ENCODE results near the gene TDRD7.

TDRD7 gene

GRCh38 chr9:97386733-97387503, 25.0 kb upstream of the TDRD7 start:
- DNase-seq (ENCODE audit: low spot score) = peak; percentile 57

GRCh38 chr9:97387504-97387886, 24.4 kb upstream of the TDRD7 start:
- no peak for DNase-seq (ENCODE audit: low spot score)

GRCh38 chr9:97387936-97388684, 23.8 kb upstream of the TDRD7 start:
- no peak for DNase-seq (ENCODE audit: low spot score)

DNA sequence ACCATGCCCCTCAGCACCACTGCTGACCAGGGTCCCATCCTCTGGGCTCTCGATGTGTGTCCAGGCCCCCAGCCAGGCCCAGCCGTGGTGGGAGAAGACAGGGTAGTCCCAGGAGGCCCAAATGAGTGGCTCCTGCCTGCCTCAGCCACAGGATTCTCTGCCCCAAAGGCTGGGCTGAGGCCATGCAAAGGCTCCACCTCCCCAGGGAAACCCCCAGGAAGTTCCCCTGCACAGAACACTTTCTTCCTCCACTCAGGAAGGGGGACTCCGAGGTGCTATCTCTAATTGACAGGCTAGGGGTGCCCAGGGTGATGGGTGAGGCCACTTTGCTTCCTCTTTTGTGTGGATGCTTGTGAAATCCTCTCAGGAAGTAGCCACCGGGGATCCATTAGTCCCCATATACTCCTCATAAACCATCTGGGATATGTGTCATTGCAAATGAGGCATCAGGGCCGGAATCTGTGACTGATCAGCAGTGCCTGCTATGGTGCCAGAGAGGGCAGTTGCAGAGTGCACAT, 23.1 kb upstream of the TDRD7 start:
- no peak for DNase-seq (ENCODE audit: low spot score)

- no peak for DNase-seq (ENCODE audit: low spot score)
Measured at GRCh38 chr9:97389249-97389648, 22.6 kb upstream of the TDRD7 start.

DNA sequence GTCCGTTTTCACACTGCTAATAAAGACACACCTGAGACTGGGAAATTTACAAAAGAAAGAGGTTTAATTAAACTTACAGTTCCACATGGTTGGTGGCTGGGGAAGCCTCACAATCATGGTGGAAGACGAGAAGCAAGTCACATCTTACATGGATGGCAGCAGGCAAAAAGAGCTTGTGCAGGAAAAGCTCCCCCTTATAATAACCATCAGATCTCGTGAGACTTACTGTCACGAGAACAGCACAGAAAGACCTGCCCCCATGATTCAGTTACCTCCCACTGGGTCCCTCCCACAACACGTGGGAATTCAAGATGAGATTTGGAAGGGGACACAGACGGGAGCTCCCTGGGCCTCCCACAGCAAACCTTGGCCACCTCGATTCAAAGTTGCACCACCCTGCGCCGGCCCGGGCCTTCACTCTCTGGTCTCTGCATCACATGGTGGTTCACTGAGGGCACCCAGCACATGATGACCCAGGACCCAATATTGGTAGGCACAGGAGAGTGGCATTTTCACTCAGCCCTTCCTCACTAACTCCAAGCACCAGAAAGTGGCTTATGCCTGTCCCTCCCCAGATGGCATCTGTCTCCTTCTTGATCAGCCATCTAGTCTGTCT, 21.0 kb upstream of the TDRD7 start:
- DNase-seq (ENCODE audit: low spot score) = no peak

DNA sequence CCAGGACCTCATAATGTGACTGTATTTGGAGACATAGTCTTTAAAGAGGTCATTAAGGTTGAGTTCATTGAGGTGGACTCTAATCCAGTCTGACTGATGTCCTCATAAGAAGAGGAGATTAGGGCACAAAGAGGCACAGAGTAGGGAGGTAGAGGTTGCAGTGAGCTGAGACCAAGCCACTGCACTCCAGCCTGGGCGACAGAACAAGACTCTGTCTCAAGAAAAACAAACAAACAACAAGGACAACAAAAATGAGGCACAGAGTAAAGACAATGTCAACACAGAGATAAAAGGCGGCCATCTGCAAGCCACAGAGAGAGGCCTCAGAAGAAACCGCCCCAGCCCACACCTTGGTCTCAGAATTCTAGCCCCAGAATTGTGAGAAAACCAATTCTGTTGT, 17.0 kb upstream of the TDRD7 start:
- no peak for DNase-seq (ENCODE audit: low spot score)

DNA sequence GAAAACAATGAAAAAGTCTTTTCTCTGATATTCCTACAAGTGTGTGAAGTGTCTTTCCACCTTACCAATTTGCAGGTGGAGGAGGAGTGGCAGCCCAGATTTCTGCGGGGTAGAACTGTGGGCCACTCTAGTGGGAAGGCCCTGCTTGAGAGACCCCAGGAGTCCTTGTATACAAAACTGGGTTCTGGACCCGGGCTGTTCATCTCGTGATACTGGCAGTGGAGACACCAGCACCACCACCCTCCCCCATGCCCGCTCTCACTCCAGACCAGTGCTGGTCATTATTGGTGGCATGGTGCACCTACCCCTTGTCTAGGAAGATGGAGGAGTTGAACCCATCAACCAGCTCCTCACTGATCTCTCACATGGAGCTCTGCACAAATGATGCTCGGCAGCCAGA, 16.2 kb upstream of the TDRD7 start:
- DNase-seq (ENCODE audit: low spot score) = no peak

GRCh38 chr9:97396256-97396655, 15.6 kb upstream of the TDRD7 start:
- DNase-seq (ENCODE audit: low spot score) = no peak

DNA sequence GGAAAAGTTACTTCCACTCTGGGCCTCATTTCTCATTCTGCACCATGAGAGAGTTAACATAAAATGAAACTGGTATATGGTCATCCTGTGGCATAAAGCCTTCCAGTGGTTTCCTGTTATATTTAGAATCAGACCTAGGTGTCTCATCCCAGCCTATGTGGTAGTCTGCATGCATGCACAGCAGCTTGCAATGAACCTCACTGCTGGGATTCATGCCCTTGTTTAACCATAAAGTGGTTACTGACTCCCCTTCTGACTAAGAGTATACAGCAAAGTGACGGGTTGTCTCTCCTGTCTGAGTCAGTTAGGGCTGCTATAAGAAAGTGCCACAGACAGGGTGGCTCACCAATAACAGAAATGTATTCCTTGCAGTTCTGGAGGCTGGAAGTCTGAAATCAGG, 14.7 kb upstream of the TDRD7 start:
- DNase-seq (ENCODE audit: low spot score) = no peak

DNA sequence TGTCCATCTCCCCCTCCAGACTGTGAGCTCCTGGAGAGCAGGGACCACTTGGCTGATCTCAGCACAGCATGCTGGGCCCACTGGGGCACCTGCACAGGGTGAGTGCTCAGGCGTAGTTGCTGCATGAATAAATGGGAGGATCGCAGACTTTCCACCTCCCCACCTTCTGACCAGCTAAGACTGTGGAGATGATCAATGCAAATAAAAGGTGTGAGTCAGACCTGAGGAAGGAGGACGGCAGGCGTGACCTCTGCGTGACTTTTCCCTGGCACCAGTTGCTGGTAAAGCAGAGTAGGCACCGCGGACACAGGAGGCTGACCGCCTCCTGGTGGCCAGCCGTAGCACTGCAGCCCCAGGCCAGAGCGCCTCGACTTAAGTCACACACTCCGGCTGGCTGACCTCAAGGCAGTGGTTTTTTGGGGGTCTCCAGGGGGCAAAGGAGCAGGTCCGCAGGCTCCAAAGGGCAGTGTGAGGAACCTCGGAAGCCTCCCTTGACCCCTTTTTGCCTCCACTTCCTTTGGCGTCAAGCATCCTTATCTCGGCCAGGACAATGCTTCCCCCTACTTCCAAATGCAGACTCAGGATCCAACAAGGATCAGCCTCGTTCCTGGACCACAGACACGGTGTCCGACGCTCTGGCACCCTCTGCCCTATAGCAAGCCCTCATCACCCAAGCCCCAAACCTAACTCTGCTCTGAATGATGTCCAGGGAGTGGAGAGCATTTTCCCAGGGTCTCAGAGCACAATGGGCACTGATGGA, 12.7 kb upstream of the TDRD7 start:
- DNase-seq (ENCODE audit: low spot score) = peak; percentile 23

DNA sequence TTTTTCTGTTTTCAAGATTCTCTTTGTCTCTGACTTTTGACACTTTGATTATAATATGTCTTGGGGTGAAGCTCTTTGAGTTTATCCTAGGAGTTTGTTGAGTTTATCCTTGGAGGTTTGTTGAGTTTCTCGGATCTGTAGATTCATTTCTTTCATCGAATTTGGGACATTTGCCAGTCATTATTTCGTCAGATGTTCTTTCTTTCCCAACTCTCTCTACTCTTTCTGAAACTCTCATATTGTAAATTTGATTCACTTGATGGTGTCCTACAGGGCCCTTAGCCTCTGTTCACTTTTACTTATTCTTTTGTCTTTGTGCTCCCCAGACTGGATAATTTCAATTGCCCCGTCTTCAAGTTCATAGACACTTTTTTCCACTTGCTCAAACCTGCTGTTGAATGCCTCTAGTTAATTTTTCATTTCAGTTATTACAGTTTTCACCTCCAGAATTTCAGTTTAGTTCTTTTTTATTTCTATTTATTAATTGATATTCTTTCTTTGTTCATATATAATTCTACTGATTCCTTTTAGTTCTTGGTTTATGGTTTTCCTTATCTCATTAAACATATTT, 8.1 kb upstream of the TDRD7 start:
- no peak for DNase-seq (ENCODE audit: low spot score)

DNA sequence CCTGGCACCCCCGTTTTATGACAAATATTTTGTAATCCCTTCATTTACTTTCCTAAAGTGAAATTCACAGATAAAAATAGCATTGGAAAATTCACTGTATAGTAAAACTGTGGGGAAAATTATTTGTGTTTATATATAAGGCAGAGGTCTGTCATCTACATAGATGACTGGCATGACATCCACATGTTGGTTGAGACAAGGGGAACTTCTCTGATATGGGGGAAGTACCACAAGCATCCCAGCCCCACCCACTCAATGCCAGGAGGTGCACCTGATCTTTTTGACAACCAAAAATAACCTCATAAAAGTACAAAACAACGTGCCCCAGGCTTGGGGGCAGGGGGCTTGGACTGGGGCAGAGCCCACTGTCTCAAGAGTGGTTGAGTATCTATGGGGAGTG, 6.3 kb upstream of the TDRD7 start:
- no peak for DNase-seq (ENCODE audit: low spot score)

DNA sequence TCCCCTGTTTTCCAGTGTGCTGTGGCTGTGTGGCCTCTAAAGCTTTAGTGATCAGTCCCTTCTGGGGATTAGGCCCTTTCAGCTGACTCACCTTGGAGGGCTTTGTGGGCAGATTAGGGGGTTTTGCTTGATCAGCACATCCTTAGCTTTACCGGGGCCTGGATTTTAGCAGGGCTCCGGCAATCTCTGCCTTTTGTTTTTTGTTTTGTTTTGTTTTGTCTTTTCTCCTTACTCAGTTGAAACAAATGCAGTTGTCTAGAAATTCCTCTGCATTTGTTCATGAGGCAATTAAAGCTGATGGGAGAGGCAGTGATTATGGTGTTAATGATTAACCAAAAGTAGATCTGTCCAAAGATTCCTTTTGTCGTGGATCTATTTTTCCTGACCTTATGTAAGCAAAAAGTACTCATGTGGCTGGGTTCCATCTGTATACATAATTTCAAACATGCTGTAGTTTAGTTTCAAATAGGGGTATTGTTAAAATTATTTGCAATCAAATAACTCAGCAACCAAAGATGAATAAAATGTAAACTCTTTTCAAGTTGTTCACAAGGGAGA, 5.2 kb upstream of the TDRD7 start:
- DNase-seq (ENCODE audit: low spot score) = no peak

- no peak for DNase-seq (ENCODE audit: low spot score)
Measured at GRCh38 chr9:97408562-97408961, 3.3 kb upstream of the TDRD7 start.

- DNase-seq (ENCODE audit: low spot score) = no peak
Measured at GRCh38 chr9:97411440-97411788, 482 bp upstream of the TDRD7 start.

DNA sequence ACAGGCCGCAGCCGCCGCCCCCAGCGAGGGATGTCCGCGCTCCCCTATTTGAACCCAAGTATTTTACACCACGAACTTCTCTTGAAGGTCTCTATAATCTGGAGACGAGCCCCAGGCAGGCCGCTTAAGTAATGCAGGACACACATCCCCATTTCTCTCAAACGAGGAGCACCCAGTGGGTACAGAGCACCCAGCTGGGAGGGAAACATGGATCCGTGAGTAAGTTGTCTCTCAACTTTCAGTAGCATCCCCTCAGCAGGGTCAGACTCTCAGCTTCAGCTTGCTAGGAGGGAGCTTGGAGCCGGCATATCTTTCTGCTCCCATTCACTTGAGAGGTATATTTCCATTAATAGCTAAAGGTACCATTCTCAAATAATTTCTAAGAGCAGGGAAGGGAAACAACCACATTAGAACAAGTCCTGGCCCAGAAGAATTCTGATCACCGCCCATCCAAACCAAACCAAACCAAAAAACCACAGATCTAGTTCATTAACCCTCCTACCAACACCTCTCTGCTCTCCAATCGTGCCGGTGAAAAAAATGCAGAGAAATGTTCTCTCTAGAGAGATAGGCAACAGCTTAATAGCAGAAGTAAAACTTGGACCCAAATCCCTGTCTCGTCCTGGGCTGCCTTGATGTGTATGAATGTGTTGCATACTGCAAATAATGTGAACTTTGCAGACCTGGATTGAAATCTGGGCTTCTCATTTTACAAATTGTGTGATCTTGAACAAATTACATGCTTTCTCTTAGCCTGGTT, 910 bp downstream of the TDRD7 start:
- peak; percentile 33 for DNase-seq (ENCODE audit: low spot score)

DNA sequence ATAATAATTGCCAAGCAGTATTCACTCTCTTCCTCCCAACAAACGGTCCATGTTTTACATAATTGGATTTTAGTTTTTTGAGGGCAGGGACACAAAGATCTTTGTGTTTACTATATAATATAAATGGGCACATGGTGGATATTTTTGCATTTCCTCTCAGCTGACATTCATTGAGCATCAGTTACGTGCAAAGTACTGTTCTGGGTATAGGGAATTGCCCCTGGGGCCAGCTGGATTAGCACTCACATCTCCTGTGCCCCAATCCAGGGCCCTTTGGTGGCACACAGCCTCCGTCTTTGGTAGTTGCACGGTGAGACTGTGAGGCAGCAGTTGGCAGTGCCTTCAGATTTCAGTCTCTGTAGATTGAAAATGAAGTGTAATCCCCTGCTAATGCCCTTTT, 1.6 kb downstream of the TDRD7 start:
- DNase-seq (ENCODE audit: low spot score) = peak; percentile 1

- DNase-seq (ENCODE audit: low spot score) = no peak
Measured at GRCh38 chr9:97415146-97415545, 3.2 kb downstream of the TDRD7 start.

DNA sequence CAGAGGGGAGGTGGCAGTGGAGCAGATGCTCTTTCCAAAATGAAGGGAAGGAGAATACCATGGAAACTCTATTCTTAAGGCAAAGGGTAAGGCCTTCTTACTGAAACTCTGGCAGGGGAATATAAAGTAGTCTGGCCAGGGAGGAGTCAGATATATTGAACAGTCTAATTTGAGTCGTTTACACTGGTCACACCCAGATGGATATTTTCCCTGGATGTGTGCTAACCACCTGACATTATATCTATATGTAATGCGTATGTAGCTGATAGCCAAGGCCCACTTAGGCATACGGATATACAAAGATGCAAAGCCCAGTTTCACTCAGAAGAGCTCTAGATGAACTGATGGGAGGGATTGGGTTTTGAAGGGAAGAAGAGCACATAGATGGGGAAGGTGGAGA, 7.0 kb downstream of the TDRD7 start:
- no peak for DNase-seq (ENCODE audit: low spot score)

DNA sequence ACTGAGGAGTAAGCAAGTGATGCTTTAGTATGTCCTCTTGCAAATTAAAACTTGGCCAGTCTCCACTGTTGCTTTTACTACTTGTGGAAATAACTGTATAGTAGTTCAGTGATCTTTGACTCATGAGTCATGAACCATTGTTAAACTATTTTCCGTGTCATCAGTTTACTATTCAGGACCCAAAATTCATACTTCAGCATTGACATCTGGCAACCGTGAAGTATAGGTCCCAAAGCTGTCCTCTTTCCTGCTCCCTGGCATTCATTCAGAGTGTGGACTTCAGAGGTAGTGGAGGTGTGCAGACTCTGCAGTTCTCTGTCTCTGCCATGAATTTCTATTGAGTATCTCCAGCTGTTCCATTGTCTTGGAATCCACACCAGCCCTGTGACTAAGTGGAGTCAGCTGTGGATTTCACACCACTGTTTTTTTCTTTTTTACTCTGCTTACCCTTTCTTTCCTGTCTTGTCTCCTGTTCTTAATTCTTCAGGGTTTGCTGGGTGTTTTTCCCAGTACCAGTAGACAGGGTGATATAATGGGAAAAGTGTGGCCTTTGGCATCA, 7.5 kb downstream of the TDRD7 start:
- no peak for DNase-seq (ENCODE audit: low spot score)

Measured in cerebellar cortex (tissue), 1 donor.